K562 (cell line): ENCODE data around the gene SND1. TPM values are rescaled to one million over a fixed set of nuclear protein-coding genes. Genes with fewer than 3 reads are reported as not detected.

ENCODE experiments used
- ATAC-seq: fragments of 200-7000 bp; cut with Tn5 transposase; 3 replicates; pipeline ENCODE4 v1.9.1; 2020; ENCODE audit warnings: moderate library complexity
- BruUV-seq: library from RNA; stranded (reverse); fragments of 400-500 nt; replicated peaks from 2 replicates; lab custom pipeline; 2021; lab: Mats Ljungman, UMichigan
- CTCF ChIA-PET: fragments of 300-600 bp; formaldehyde crosslinking; extraction: SDS; loops from one replicate; lab custom pipeline; 2021; ENCODE audit warnings: low intra/inter-chr PET ratio; lab: Yijun Ruan, JAX
- POLR2A ChIA-PET: fragments of 300-600, 350-650 bp; sonication (Branson Sonifier 250); formaldehyde crosslinking; extraction: SDS; loops from one replicate; lab custom pipeline; 2021; ENCODE audit warnings: antibody characterized with exemption, inconsistent platforms; lab: Yijun Ruan, JAX
- DNase-seq, 4 experiments: peaks; one replicate each; pipeline versions ENCODE4 v3.0.0 to v3.0.0-alpha.2; 2011 to 2018; ENCODE audit warnings: low spot score in 3 of 4, mixed read lengths in 3 of 4; ENCODE audit errors: extremely low read depth in 1 of 4
- FAIRE-seq: peaks from 2 replicates; lab custom pipeline; 2011; peaks lifted over from hg19 to GRCh38; lab: Jason Lieb, UNC
- H2AFZ ChIP-seq: 2 replicates; pipeline ENCODE4 v1.6.0; 2011; ENCODE audit warnings: low read depth, low read length, control low read depth, inconsistent platforms
- H3K27ac ChIP-seq: fragments of 200-600 bp; 3 replicates; pipeline ENCODE4 v1.8.0; 2011; ENCODE audit warnings: low read depth, mild to moderate bottlenecking, control low read depth, inconsistent platforms, low read length, moderate library complexity, mixed read lengths; ENCODE audit errors: extremely low read depth
- H3K27me3 ChIP-seq, 2 experiments: fragments of 300-600 bp in 1 of 2; 2 replicates in 1 of 2; 3 replicates in 1 of 2; pipeline versions ENCODE4 v1.6.0 to v1.8.0; 2011; ENCODE audit warnings: inconsistent platforms in 2 of 2, low read length in 2 of 2, mild to moderate bottlenecking in 1 of 2, mixed read lengths in 1 of 2, moderate library complexity in 1 of 2; ENCODE audit not compliant: control insufficient read depth in 2 of 2, insufficient read depth in 2 of 2
- H3K36me3 ChIP-seq: fragments of 300-600 bp; 3 replicates; pipeline ENCODE4 v1.8.0; 2011; ENCODE audit warnings: mild to moderate bottlenecking, low read length, inconsistent platforms; ENCODE audit not compliant: control insufficient read depth, insufficient read depth
- H3K4me1 ChIP-seq, 2 experiments: fragments of 200-600 bp in 1 of 2; replicated peaks in 1 of 2; 2 replicates in 1 of 2; 3 replicates in 1 of 2; pipeline versions ENCODE4 v1.5.1 to v1.8.0; 2011; ENCODE audit warnings: inconsistent platforms in 2 of 2, low read length in 2 of 2, mild to moderate bottlenecking in 1 of 2, mixed read lengths in 1 of 2, moderate library complexity in 1 of 2; ENCODE audit not compliant: control insufficient read depth in 2 of 2, insufficient read depth in 2 of 2
- H3K4me2 ChIP-seq: 2 replicates; pipeline ENCODE4 v1.6.1; 2011; ENCODE audit warnings: low read length, control low read depth, inconsistent platforms, mixed read lengths; ENCODE audit not compliant: insufficient read depth
- H3K4me3 ChIP-seq: fragments of 200-600 bp; sonication (generic), shearing (Covaris generic); 2 replicates; pipeline ENCODE4 v1.5.1; 2016; ENCODE audit warnings: control low read depth, inconsistent platforms
- H3K79me2 ChIP-seq: fragments of 200-600 bp; 3 replicates; pipeline ENCODE4 v1.8.0; 2011; ENCODE audit warnings: low read length, inconsistent platforms; ENCODE audit not compliant: control insufficient read depth, insufficient read depth
- H3K9ac ChIP-seq, 2 experiments: 2 replicates each; pipeline versions ENCODE4 v1.6.0 to v1.6.1; 2011; ENCODE audit warnings: low read depth in 2 of 2, low read length in 2 of 2, control low read depth in 1 of 2, inconsistent platforms in 1 of 2, mild to moderate bottlenecking in 1 of 2, mixed read lengths in 1 of 2; ENCODE audit not compliant: insufficient read depth in 1 of 2
- H3K9me1 ChIP-seq: one replicate; pipeline ENCODE4 v1.6.0; 2011; ENCODE audit warnings: inconsistent platforms, mild to moderate bottlenecking, low read length, moderate library complexity; ENCODE audit not compliant: control insufficient read depth, insufficient read depth
- H3K9me3 ChIP-seq: replicated peaks from 2 replicates; pipeline ENCODE4 v1.5.1; 2011; ENCODE audit warnings: low read depth, low read length, inconsistent platforms; ENCODE audit not compliant: control insufficient read depth, insufficient read depth
- H4K20me1 ChIP-seq: replicated peaks from 2 replicates; pipeline ENCODE4 v1.6.1; 2011; ENCODE audit warnings: low read length, inconsistent platforms, mixed read lengths; ENCODE audit not compliant: control insufficient read depth, insufficient read depth
- CBX2 ChIP-seq: fragments of 200-600 bp; sonication (generic); IDR thresholded peaks from one replicate; pipeline ENCODE4 v1.6.1; 2012; ENCODE audit warnings: mild to moderate bottlenecking, low read length, inconsistent platforms; ENCODE audit not compliant: insufficient read depth, poor library complexity, severe bottlenecking
- CEBPB ChIP-seq: fragments of 450-650 bp; IDR thresholded peaks from 2 replicates; pipeline ENCODE4 v1.6.1; 2016; ENCODE audit warnings: missing genetic modification characterization, missing compliant biosample characterization
- MAZ ChIP-seq, 2 experiments: fragments of 450-650 bp in 1 of 2; sonication (generic) in 1 of 2; formaldehyde crosslinking; IDR thresholded peaks in 1 of 2; conservative IDR thresholded peaks in 1 of 2; 2 replicates each; pipeline versions ENCODE4 v1.4.0 to v1.5.0; 2020; ENCODE audit warnings: mild to moderate bottlenecking in 1 of 2, missing genetic modification reagents in 1 of 2
- NEUROD1 ChIP-seq: fragments of 150-350 bp; IDR thresholded peaks from 2 replicates; pipeline ENCODE4 v1.6.1; 2014; ENCODE audit warnings: borderline replicate concordance, low read length, low read depth; ENCODE audit not compliant: partially characterized antibody
- ZFX ChIP-seq: sonication (generic); formaldehyde crosslinking; IDR thresholded peaks from 2 replicates; pipeline ENCODE4 v1.8.0; 2022; ENCODE audit warnings: mild to moderate bottlenecking, missing genetic modification reagents, moderate library complexity
- ZNF232 ChIP-seq: sonication (generic); formaldehyde crosslinking; IDR thresholded peaks from 2 replicates; pipeline ENCODE4 v1.8.0; 2022; ENCODE audit warnings: mild to moderate bottlenecking, missing genetic modification reagents
- ZNF41 ChIP-seq: fragments of 250-450 bp; sonication (Bioruptor Pico); conservative IDR thresholded peaks from 2 replicates; pipeline ENCODE4 v1.4.0; 2020; ENCODE audit warnings: mild to moderate bottlenecking
- ZNF512 ChIP-seq: IDR thresholded peaks from 2 replicates; pipeline ENCODE4 v1.6.1; 2016; ENCODE audit warnings: missing genetic modification characterization, missing compliant biosample characterization
- ZNF707 ChIP-seq: fragments of 250-450 bp; sonication (Bioruptor Pico); conservative IDR thresholded peaks from 2 replicates; pipeline ENCODE4 v1.8.0; 2022; ENCODE audit warnings: inconsistent platforms, mild to moderate bottlenecking, moderate library complexity
- in situ Hi-C: fragments of 300-500 bp; cut with MboI; formaldehyde crosslinking; loops from 4 replicates; pipeline ENCODE4 v1.15.0; 2018; ENCODE audit warnings: inconsistent platforms, mixed read lengths
- intact Hi-C: fragments of 100-400 bp; cut with micrococcal nuclease; formaldehyde crosslinking; loops from 2 replicates; pipeline ENCODE4 v1.14.2; 2022
- polyA plus RNA-seq, 8 experiments: library from polyadenylated mRNA; depleted of rRNA in 4 of 8; stranded (reverse) in 5 of 8; unstranded in 3 of 8; fragments of >200 nt; fragmentation: Nextera tagmentation in 2 of 8; fragmentation: Illumina TruSeq in 1 of 8; extraction: Ambion mirVana in 2 of 8; extraction: Trizol in 1 of 8; gene quantifications; 2 replicates each; pipeline versions ENCODE4 v1.2.1 to v1.2.3, GENCODE V29; 2011 to 2014; ENCODE audit warnings: inconsistent platforms in 1 of 8, missing spikeins in 1 of 8
- total RNA-seq, 7 experiments: library from RNA; depleted of rRNA in 6 of 7; stranded (reverse); fragments of >200 nt in 6 of 7; fragmentation: Illumina TruSeq in 2 of 7; extraction: Trizol in 2 of 7; gene quantifications; 2 replicates each; pipeline versions ENCODE4 v1.2.1 to v1.2.3, GENCODE V29; 2011 to 2021; ENCODE audit warnings: low replicate concordance in 1 of 7

SND1 gene
- total and polyA plus RNA-seq, 9 of the 15 experiments (the other 6 are each of a cell fraction or from before 2014, with no cell fraction given), result 46.5 to 307 (median 191) TPM

- BruUV-seq, result no TSS peak
- POLR2A ChIA-PET, result interaction anchor here (1.0 kb wide), 1 partner anchor 8 kb away, joined by 3 read pairs; no protein-coding TSS in a partner anchor
These were observed 102.5 kb downstream of the SND1 start for GRCh38 chr7:127754457-127754856.

More at GRCh38 chr7:127754457-127754856, 102.5 kb downstream of the SND1 start:
- Histone ChIP-seq H3K27me3 (no peaks in the 10 kb centered on the region), H3K27ac (no peak overlapping the region), H3K4me1 (peaks cover 3 to 7% of the 10 kb centered on the region in 2 experiments; a peak in 2 of 5 replicates), H3K9me1 (no peaks in the 10 kb centered on the region), H3K36me3 (peaks cover 40% of the 10 kb centered on the region; the same call in 2 of the 3 replicates), H3K4me3 (no peak overlapping the region), H3K9ac (no peak overlapping the region), H2AFZ (no peak overlapping the region), H3K9me3 (no peaks in the 10 kb centered on the region), H4K20me1 (peaks cover 39% of the 10 kb centered on the region), H3K79me2 (peaks cover 92% of the 10 kb centered on the region), H3K4me2 (no peak overlapping the region)
- intact Hi-C loops, result no loop called here
- DNase-seq, result no peak
- CTCF ChIA-PET, result no interaction called here
- FAIRE-seq, result no peak
- ATAC-seq, result peak; percentile 30; the same call in 2 of the 3 replicates
- in situ Hi-C loops, result no loop called here
- no peak for TF ChIP-seq MAZ (CRISPR knock-in tag; conservative IDR thresholded peaks at IDR 0.05 in 1 of 2, IDR thresholded peaks at IDR 0.05 in 1 of 2)
- no peak for TF ChIP-seq CBX2
- peak; percentile 54 for TF ChIP-seq CEBPB (tag)
- TF ChIP-seq ZNF707 (CRISPR knock-in tag), result no peak
- no peak for TF ChIP-seq ZNF41 (CRISPR knock-in tag)
- no peak for TF ChIP-seq ZNF232 (CRISPR knock-in tag)
- TF ChIP-seq ZNF512 (tag), result no peak
- TF ChIP-seq NEUROD1, result no peak
- TF ChIP-seq ZFX (CRISPR knock-in tag), result no peak
